H9 (cell line): ENCODE results near the gene TFIP11. TPM values are rescaled to one million over a fixed set of nuclear protein-coding genes. Genes with fewer than 3 reads are reported as not detected.

Experiments
- DNase-seq: peaks from one replicate; pipeline ENCODE4 v3.0.0-alpha.2; 2017
- H2AFZ ChIP-seq: one replicate; pipeline ENCODE4 v1.6.1; 2013; ENCODE audit warnings: mild to moderate bottlenecking, low read length, control low read depth, moderate library complexity
- H2AK5ac ChIP-seq: 2 replicates; pipeline ENCODE4 v1.6.1; 2013; ENCODE audit warnings: low read length, control low read depth, mixed read lengths; ENCODE audit not compliant: insufficient read length
- H2BK120ac ChIP-seq: one replicate; pipeline ENCODE4 v1.6.1; 2013; ENCODE audit warnings: low read depth, mild to moderate bottlenecking, low read length, control low read depth, inconsistent platforms; ENCODE audit not compliant: poor library complexity, severe bottlenecking
- H2BK12ac ChIP-seq: 2 replicates; pipeline ENCODE4 v1.6.1; 2013; ENCODE audit warnings: low read length, control low read depth, mixed read lengths, low read depth; ENCODE audit not compliant: insufficient read length
- H2BK15ac ChIP-seq: 2 replicates; pipeline ENCODE4 v1.6.1; 2013; ENCODE audit warnings: low read depth, low read length, control low read depth
- H2BK20ac ChIP-seq: one replicate; pipeline ENCODE4 v1.6.1; 2013; ENCODE audit warnings: low read depth, mild to moderate bottlenecking, low read length, control low read depth, inconsistent platforms; ENCODE audit not compliant: poor library complexity, severe bottlenecking
- H2BK5ac ChIP-seq: 2 replicates; pipeline ENCODE4 v1.6.1; 2013; ENCODE audit warnings: low read length, control low read depth, mixed read lengths; ENCODE audit not compliant: insufficient read length
- H3K14ac ChIP-seq: 2 replicates; pipeline ENCODE4 v1.6.1; 2013; ENCODE audit warnings: low read length, control low read depth; ENCODE audit not compliant: insufficient read depth
- H3K18ac ChIP-seq: 2 replicates; pipeline ENCODE4 v1.6.1; 2013; ENCODE audit warnings: low read depth, mild to moderate bottlenecking, mixed read lengths, low read length, control low read depth; ENCODE audit not compliant: insufficient read length
- H3K23ac ChIP-seq: 2 replicates; pipeline ENCODE4 v1.6.1; 2013; ENCODE audit warnings: low read length, control low read depth, mixed read lengths, low read depth; ENCODE audit not compliant: insufficient read length
- H3K23me2 ChIP-seq: 2 replicates; pipeline ENCODE4 v1.6.1; 2013; ENCODE audit warnings: low read depth, mild to moderate bottlenecking, mixed read lengths, low read length, control low read depth; ENCODE audit not compliant: insufficient read length, poor library complexity, severe bottlenecking
- H3K27ac ChIP-seq: 2 replicates; pipeline ENCODE4 v1.5.1; 2013; ENCODE audit warnings: low read length, control low read depth, mixed read lengths, low read depth; ENCODE audit not compliant: insufficient read length
- H3K27me3 ChIP-seq: 2 replicates; pipeline ENCODE4 v1.6.1; 2013; ENCODE audit warnings: low read length, control low read depth, inconsistent platforms; ENCODE audit not compliant: insufficient read depth
- H3K4ac ChIP-seq: 2 replicates; pipeline ENCODE4 v1.6.1; 2013; ENCODE audit warnings: low read depth, mild to moderate bottlenecking, control low read depth, inconsistent platforms, low read length, moderate library complexity
- H3K4me1 ChIP-seq: 2 replicates; pipeline ENCODE4 v1.6.1; 2013; ENCODE audit warnings: low read length, control low read depth, inconsistent platforms; ENCODE audit not compliant: insufficient read depth
- H3K4me2 ChIP-seq: 2 replicates; pipeline ENCODE4 v1.6.1; 2013; ENCODE audit warnings: low read length, control low read depth, mixed read lengths; ENCODE audit not compliant: insufficient read length, insufficient read depth
- H3K56ac ChIP-seq: 2 replicates; pipeline ENCODE4 v1.6.1; 2013; ENCODE audit warnings: low read depth, mild to moderate bottlenecking, mixed read lengths, low read length, control low read depth; ENCODE audit not compliant: insufficient read length
- H3K79me1 ChIP-seq: 2 replicates; pipeline ENCODE4 v1.6.1; 2013; ENCODE audit warnings: low read depth, mild to moderate bottlenecking, moderate library complexity, low read length, control low read depth, inconsistent platforms; ENCODE audit not compliant: insufficient read depth, poor library complexity, severe bottlenecking
- H3K79me2 ChIP-seq: 2 replicates; pipeline ENCODE4 v1.6.1; 2013; ENCODE audit warnings: low read length, control low read depth, inconsistent platforms; ENCODE audit not compliant: insufficient read depth
- H3K9ac ChIP-seq: 2 replicates; pipeline ENCODE4 v1.6.1; 2013; ENCODE audit warnings: low read length, control low read depth, mixed read lengths; ENCODE audit not compliant: insufficient read length; ENCODE audit errors: extremely low read depth
- H3K9me3 ChIP-seq: one replicate; pipeline ENCODE4 v1.6.1; 2013; ENCODE audit warnings: low read depth, low read length, inconsistent platforms; ENCODE audit not compliant: control insufficient read depth
- H3T11ph ChIP-seq: one replicate; pipeline ENCODE4 v1.6.1; 2013; ENCODE audit warnings: mild to moderate bottlenecking, low read length, control low read depth, inconsistent platforms
- H4K20me1 ChIP-seq: one replicate; pipeline ENCODE4 v1.6.1; 2013; ENCODE audit not compliant: control insufficient read depth, insufficient read length, insufficient read depth
- H4K5ac ChIP-seq: 2 replicates; pipeline ENCODE4 v1.6.1; 2013; ENCODE audit warnings: low read depth, mild to moderate bottlenecking, mixed read lengths, low read length, control low read depth; ENCODE audit not compliant: insufficient read length
- H4K8ac ChIP-seq: replicated peaks from 2 replicates; pipeline ENCODE4 v1.6.1; 2013; ENCODE audit warnings: low read length, control low read depth, mixed read lengths, low read depth; ENCODE audit not compliant: insufficient read length
- H4K91ac ChIP-seq: 2 replicates; pipeline ENCODE4 v1.6.1; 2013; ENCODE audit warnings: low read depth, mild to moderate bottlenecking, moderate library complexity, mixed read lengths, low read length, control low read depth; ENCODE audit not compliant: insufficient read length
- H3K27ac Mint-ChIP-seq, 3 experiments: 2 replicates in 2 of 3; 3 replicates in 1 of 3; pipeline ENCODE4 v1.8.0; 2020 to 2021; ENCODE audit warnings: mixed read lengths in 3 of 3, mild to moderate bottlenecking in 1 of 3, moderate library complexity in 1 of 3
- H3K27me3 Mint-ChIP-seq: 2 replicates; pipeline ENCODE4 v1.8.0; 2021; ENCODE audit warnings: low read depth, mild to moderate bottlenecking, moderate library complexity, mixed read lengths
- H3K36me3 Mint-ChIP-seq, 3 experiments: 2 replicates in 2 of 3; 3 replicates in 1 of 3; pipeline ENCODE4 v1.8.0; 2020 to 2021; ENCODE audit warnings: low read depth in 3 of 3, mixed read lengths in 3 of 3; ENCODE audit not compliant: insufficient read depth in 1 of 3
- H3K4me1 Mint-ChIP-seq, 2 experiments: 2 replicates each; pipeline ENCODE4 v1.8.0; 2020; ENCODE audit warnings: mixed read lengths in 2 of 2
- H3K4me3 Mint-ChIP-seq, 2 experiments: 2 replicates in 1 of 2; 3 replicates in 1 of 2; pipeline ENCODE4 v1.8.0; 2020 to 2021; ENCODE audit warnings: mild to moderate bottlenecking in 2 of 2, mixed read lengths in 2 of 2, moderate library complexity in 1 of 2
- H3K9me3 Mint-ChIP-seq, 2 experiments: 2 replicates in 1 of 2; 3 replicates in 1 of 2; pipeline ENCODE4 v1.8.0; 2020; ENCODE audit warnings: mild to moderate bottlenecking in 2 of 2, mixed read lengths in 2 of 2, moderate library complexity in 1 of 2
- WGBS: extraction: QIAGEN DNeasy Blood & Tissue Kit; methylation state at CpG from one replicate; pipeline ENCODE4 v1.1.7; 2013; ENCODE audit warnings: missing lambda C conversion rate, low lambda C conversion rate, mixed read lengths; ENCODE audit not compliant: insufficient read length; ENCODE audit errors: extremely low coverage; 5-methylcytosine and 5-hydroxymethylcytosine counted together
- total RNA-seq: library from RNA; stranded (reverse); gene quantifications from 2 replicates; pipeline ENCODE4 v1.2.1, GENCODE V29; 2021
- TF ChIP-seq, protein P1 (sequence below): fragments of 200-600 bp; sonication (generic); conservative IDR thresholded peaks from 3 replicates; pipeline ENCODE4 v1.8.0; 2021; ENCODE audit warnings: antibody characterized with exemption, mild to moderate bottlenecking

TFIP11 gene
- total RNA-seq, 1 experiment from 2014 or later, result 36.4 TPM

DNA sequence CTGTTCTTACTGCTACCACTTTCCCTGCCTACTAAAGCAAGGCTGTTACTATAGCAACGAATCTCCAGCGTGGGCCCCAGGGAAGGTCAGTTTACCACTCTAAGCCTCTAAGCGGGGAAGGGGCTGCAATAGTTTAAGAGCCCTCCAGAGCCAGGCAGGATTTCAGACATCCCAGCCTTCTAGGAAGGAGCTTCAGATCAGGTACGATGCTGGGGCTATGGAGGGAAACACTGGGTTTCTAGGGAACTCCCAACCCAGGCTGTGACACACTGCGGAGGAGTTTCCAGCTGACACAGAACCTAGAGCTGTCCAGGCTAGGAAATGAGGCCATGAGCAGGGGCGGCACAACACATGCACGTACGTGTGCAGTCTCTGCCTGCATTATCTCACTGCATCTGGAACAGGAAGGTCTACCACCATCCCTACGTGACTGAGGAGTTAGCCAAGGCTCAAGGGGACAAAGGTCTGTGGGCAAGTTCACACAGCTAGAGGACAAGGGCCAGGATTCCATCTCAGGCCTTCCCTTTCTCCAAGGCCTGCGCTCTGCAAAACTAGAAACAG, 49.1 kb downstream of the TFIP11 start:
- H3K18ac ChIP-seq, result no peak overlapping the region
- DNase-seq, result no peak
- H3K4ac ChIP-seq, result no peak overlapping the region
- H3K27me3 ChIP-seq, result no peaks in the 10 kb centered on the region
- no peak overlapping the region; a peak in 1 of 5 replicates for H3K4me3 Mint-ChIP-seq
- peak overlapping the region in 2 of 3 experiments; percentile 8 to 70; a peak in 3 of 7 replicates for H3K27ac Mint-ChIP-seq
- no peak overlapping the region for H3K4me2 ChIP-seq
- H4K20me1 ChIP-seq, result no peaks in the 10 kb centered on the region
- no peak overlapping the region for H4K91ac ChIP-seq
- no peaks in the 10 kb centered on the region for H3K79me1 ChIP-seq
- H3K9me3 ChIP-seq, result no peaks in the 10 kb centered on the region
- no peak overlapping the region for H2BK120ac ChIP-seq
- no peak overlapping the region for H3K14ac ChIP-seq
- H2BK20ac ChIP-seq, result no peak overlapping the region
- H4K8ac ChIP-seq, result no peak overlapping the region
- H3K27ac ChIP-seq, result no peak overlapping the region
- no peak overlapping the region for H2AK5ac ChIP-seq
- H3K36me3 Mint-ChIP-seq, result peaks cover 22 to 61% (median 53%) of the 10 kb centered on the region in 3 experiments
- peaks cover 5% of the 10 kb centered on the region in 2 experiments for H3K4me1 Mint-ChIP-seq
- no peaks in the 10 kb centered on the region for H3K4me1 ChIP-seq
- H3K79me2 ChIP-seq, result no peaks in the 10 kb centered on the region; the same call in 1 of the 2 replicates
- no peak overlapping the region for H2BK12ac ChIP-seq
- no peak overlapping the region for H2BK15ac ChIP-seq
- TF ChIP-seq, protein P1, sequence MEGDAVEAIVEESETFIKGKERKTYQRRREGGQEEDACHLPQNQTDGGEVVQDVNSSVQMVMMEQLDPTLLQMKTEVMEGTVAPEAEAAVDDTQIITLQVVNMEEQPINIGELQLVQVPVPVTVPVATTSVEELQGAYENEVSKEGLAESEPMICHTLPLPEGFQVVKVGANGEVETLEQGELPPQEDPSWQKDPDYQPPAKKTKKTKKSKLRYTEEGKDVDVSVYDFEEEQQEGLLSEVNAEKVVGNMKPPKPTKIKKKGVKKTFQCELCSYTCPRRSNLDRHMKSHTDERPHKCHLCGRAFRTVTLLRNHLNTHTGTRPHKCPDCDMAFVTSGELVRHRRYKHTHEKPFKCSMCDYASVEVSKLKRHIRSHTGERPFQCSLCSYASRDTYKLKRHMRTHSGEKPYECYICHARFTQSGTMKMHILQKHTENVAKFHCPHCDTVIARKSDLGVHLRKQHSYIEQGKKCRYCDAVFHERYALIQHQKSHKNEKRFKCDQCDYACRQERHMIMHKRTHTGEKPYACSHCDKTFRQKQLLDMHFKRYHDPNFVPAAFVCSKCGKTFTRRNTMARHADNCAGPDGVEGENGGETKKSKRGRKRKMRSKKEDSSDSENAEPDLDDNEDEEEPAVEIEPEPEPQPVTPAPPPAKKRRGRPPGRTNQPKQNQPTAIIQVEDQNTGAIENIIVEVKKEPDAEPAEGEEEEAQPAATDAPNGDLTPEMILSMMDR, result no peak
- WGBS, result no CpG with 5 or more reads among the region's 10 CpGs
- H3K27me3 Mint-ChIP-seq, result no peaks in the 10 kb centered on the region
- no peak overlapping the region for H3T11ph ChIP-seq
- H2BK5ac ChIP-seq, result no peak overlapping the region
- no peaks in the 10 kb centered on the region for H3K9me3 Mint-ChIP-seq
- no peak overlapping the region for H2AFZ ChIP-seq
- no peak overlapping the region for H4K5ac ChIP-seq
- no peak overlapping the region for H3K23ac ChIP-seq
- no peak overlapping the region for H3K9ac ChIP-seq
- H3K56ac ChIP-seq, result no peak overlapping the region
- H3K23me2 ChIP-seq, result no peaks in the 10 kb centered on the region
